Liver (tissue), 9 donors: Measurements from ENCODE around the gene GINS2. TPM values are rescaled to one million over a fixed set of nuclear protein-coding genes. Genes with fewer than 3 reads are reported as not detected.

Experiments
- DNase-seq: peaks from one replicate; pipeline ENCODE4 v3.0.0-alpha.2; 2017; ENCODE audit warnings: low spot score
- H3K27ac ChIP-seq, 2 donors: one replicate each; pipeline ENCODE4 v1.7.0; 2013; ENCODE audit warnings: inconsistent platforms in 2 of 2, low read length in 2 of 2, control low read depth in 1 of 2, low read depth in 1 of 2, mild to moderate bottlenecking in 1 of 2
- H3K27me3 ChIP-seq, 4 donors: one replicate each; pipeline versions ENCODE4 v1.6.1 to v1.7.0; 2013; ENCODE audit warnings: low read length in 3 of 4, inconsistent platforms in 1 of 4, mild to moderate bottlenecking in 1 of 4, moderate library complexity in 1 of 4; ENCODE audit not compliant: control insufficient read depth in 4 of 4, insufficient read depth in 4 of 4
- H3K36me3 ChIP-seq, 4 donors: one replicate each; pipeline versions ENCODE4 v1.6.1 to v1.7.0; 2013; ENCODE audit warnings: low read length in 3 of 4, mild to moderate bottlenecking in 3 of 4, low read depth in 1 of 4, moderate library complexity in 1 of 4; ENCODE audit not compliant: control insufficient read depth in 4 of 4, insufficient read depth in 3 of 4
- H3K4me1 ChIP-seq, 4 donors: one replicate each; pipeline versions ENCODE4 v1.6.1 to v1.7.0; 2013; ENCODE audit warnings: low read length in 3 of 4, mild to moderate bottlenecking in 3 of 4, moderate library complexity in 1 of 4; ENCODE audit not compliant: control insufficient read depth in 4 of 4, insufficient read depth in 4 of 4
- H3K4me3 ChIP-seq, 3 donors: one replicate each; pipeline versions ENCODE4 v1.6.1 to v1.7.0; 2013; ENCODE audit warnings: low read length in 3 of 3, control low read depth in 1 of 3, low read depth in 1 of 3, mild to moderate bottlenecking in 1 of 3
- H3K9ac ChIP-seq, 2 donors: one replicate each; pipeline ENCODE4 v1.7.0; 2013; ENCODE audit warnings: low read length in 2 of 2, mild to moderate bottlenecking in 2 of 2, moderate library complexity in 2 of 2, control low read depth in 1 of 2, low read depth in 1 of 2
- H3K9me3 ChIP-seq, 4 donors: one replicate each; pipeline versions ENCODE4 v1.6.1 to v1.7.0; 2013; ENCODE audit warnings: low read length in 3 of 4; ENCODE audit not compliant: control insufficient read depth in 4 of 4
- ATF3 ChIP-seq: IDR thresholded peaks from 2 replicates; pipeline ENCODE4 v1.6.1; 2016; ENCODE audit warnings: antibody characterized with exemption
- CTCF ChIP-seq: fragments of 150-350 bp; IDR thresholded peaks from 2 replicates; pipeline ENCODE4 v1.5.1; 2017; ENCODE audit warnings: improper control_type of control experiment, low read depth, low read length; ENCODE audit not compliant: missing input control
- FOXA1 ChIP-seq: IDR thresholded peaks from 2 replicates; pipeline ENCODE4 v1.6.1; 2016; ENCODE audit warnings: antibody characterized with exemption
- FOXA2 ChIP-seq: IDR thresholded peaks from 2 replicates; pipeline ENCODE4 v1.6.1; 2016; ENCODE audit warnings: antibody characterized with exemption
- GABPA ChIP-seq, 2 donors: IDR thresholded peaks in 1 of 2; conservative IDR thresholded peaks in 1 of 2; 2 replicates each; pipeline ENCODE4 v1.6.1; 2016; ENCODE audit warnings: antibody characterized with exemption in 2 of 2, mild to moderate bottlenecking in 1 of 2, moderate library complexity in 1 of 2
- HNF4A ChIP-seq, 2 donors: conservative IDR thresholded peaks; 2 replicates each; pipeline ENCODE4 v1.6.1; 2016; ENCODE audit warnings: antibody characterized with exemption in 2 of 2, mild to moderate bottlenecking in 2 of 2
- JUND ChIP-seq, 2 donors: IDR thresholded peaks; 2 replicates each; pipeline ENCODE4 v1.6.1; 2016; ENCODE audit warnings: antibody characterized with exemption in 2 of 2
- MAX ChIP-seq: IDR thresholded peaks from 2 replicates; pipeline ENCODE4 v1.6.1; 2016; ENCODE audit warnings: antibody characterized with exemption
- NR2F2 ChIP-seq: IDR thresholded peaks from 2 replicates; pipeline ENCODE4 v1.6.1; 2016; ENCODE audit warnings: antibody characterized with exemption
- RAD21 ChIP-seq, 2 donors: IDR thresholded peaks; 2 replicates each; pipeline ENCODE4 v1.6.1; 2016; ENCODE audit warnings: antibody characterized with exemption in 2 of 2, mild to moderate bottlenecking in 2 of 2
- REST ChIP-seq: IDR thresholded peaks from 2 replicates; pipeline ENCODE4 v1.6.1; 2016; ENCODE audit warnings: antibody characterized with exemption, mild to moderate bottlenecking
- RXRA ChIP-seq, 2 donors: IDR thresholded peaks; 2 replicates each; pipeline ENCODE4 v1.6.1; 2017 to 2018; ENCODE audit warnings: antibody characterized with exemption in 2 of 2, mild to moderate bottlenecking in 1 of 2
- SP1 ChIP-seq: IDR thresholded peaks from 2 replicates; pipeline ENCODE4 v1.6.1; 2018; ENCODE audit warnings: antibody characterized with exemption, mild to moderate bottlenecking
- TAF1 ChIP-seq: conservative IDR thresholded peaks from 2 replicates; pipeline ENCODE4 v1.6.1; 2016; ENCODE audit warnings: antibody characterized with exemption, mild to moderate bottlenecking
- YY1 ChIP-seq: IDR thresholded peaks from 2 replicates; pipeline ENCODE4 v1.6.1; 2016; ENCODE audit warnings: antibody characterized with exemption, mild to moderate bottlenecking
- WGBS: extraction: QIAGEN DNeasy Blood & Tissue Kit; methylation state at CpG from one replicate; pipeline ENCODE4 v1.1.7; 2013; 5-methylcytosine and 5-hydroxymethylcytosine counted together
- polyA plus RNA-seq, 2 donors: library from polyadenylated mRNA; stranded (reverse) in 1 of 2; unstranded in 1 of 2; fragments of 200-250 nt in 1 of 2; fragments of >200 nt in 1 of 2; fragmentation: Nextera tagmentation in 1 of 2; extraction: Ambion mirVana in 1 of 2; gene quantifications; one replicate each; pipeline versions ENCODE4 v1.2.1 to v1.2.3, GENCODE V29; 2013 to 2015
- total RNA-seq, 2 donors: library from RNA; depleted of rRNA; stranded (reverse); fragments of >200 nt; gene quantifications; one replicate each; pipeline ENCODE4 v1.2.3, GENCODE V29; 2014
- donor health status: healthy.
- donor health status: healthy.
- donor health status: healthy.
- donor health status: healthy.
- donor health status: healthy.

Gene GINS2
- total and polyA plus RNA-seq, 4 donors, result 0.17 to 9.3 (median 0.86) TPM

GRCh38 chr16:85687651-85688471 is 893 bp downstream of the GINS2 start:
- no peaks in the 10 kb centered on the region for H3K36me3 ChIP-seq
- no peaks in the 10 kb centered on the region for H3K9me3 ChIP-seq
- H3K27me3 ChIP-seq, result no peaks in the 10 kb centered on the region
- 79% methylated on average over 49 of the region's 49 CpGs for WGBS
- H3K4me3 ChIP-seq, result no peak overlapping the region
- DNase-seq, result no peak
- no peak overlapping the region for H3K27ac ChIP-seq
- H3K4me1 ChIP-seq, result peaks cover 3 to 9% (median 5%) of the 10 kb centered on the region in 4 donors
- H3K9ac ChIP-seq, result no peak overlapping the region
- TF ChIP-seq TAF1, result no peak
- no peak for TF ChIP-seq SP1
- TF ChIP-seq CTCF, result no peak
- no peak for TF ChIP-seq JUND (IDR thresholded peaks at IDR 0.05)
- no peak for TF ChIP-seq FOXA1
- no peak for TF ChIP-seq ATF3
- no peak for TF ChIP-seq NR2F2
- TF ChIP-seq FOXA2, result no peak

- DNase-seq, result no peak
- no peaks in the 10 kb centered on the region for H3K9me3 ChIP-seq
- TF ChIP-seq JUND (IDR thresholded peaks at IDR 0.05) (no peak), MAX (no peak), GABPA (IDR thresholded peaks at IDR 0.05 in 1 of 2, conservative IDR thresholded peaks at IDR 0.05 in 1 of 2) (no peak), RXRA (IDR thresholded peaks at IDR 0.05) (no peak), REST (no peak), NR2F2 (no peak), YY1 (no peak), HNF4A (conservative IDR thresholded peaks at IDR 0.05) (no peak), ATF3 (no peak), SP1 (no peak), RAD21 (IDR thresholded peaks at IDR 0.05) (no peak)
- WGBS, result 88% methylated on average over 15 of the region's 15 CpGs
- no peaks in the 10 kb centered on the region for H3K27me3 ChIP-seq
- H3K36me3 ChIP-seq, result no peaks in the 10 kb centered on the region
- H3K4me3 ChIP-seq, result no peak overlapping the region
- no peak overlapping the region for H3K27ac ChIP-seq
- H3K4me1 ChIP-seq, result peaks cover 3 to 9% (median 5%) of the 10 kb centered on the region in 4 donors
- H3K9ac ChIP-seq, result no peak overlapping the region
These were observed 1.7 kb downstream of the GINS2 start for GRCh38 chr16:85686912-85687591.
